Psoas muscle (tissue), 8 donors: ENCODE data around the gene CUX1. TPM values are rescaled to one million over a fixed set of nuclear protein-coding genes. Genes with fewer than 3 reads are reported as not detected.
A peak's percentile ranks its signal among the peaks of the same experiment; 100 is the strongest.

Source experiments
- ATAC-seq, 4 donors: fragments of 200-7000 bp; cut with Tn5 transposase; one replicate each; pipeline ENCODE4 v1.9.1; 2020; ENCODE audit warnings: moderate library complexity in 3 of 4, mild to moderate bottlenecking in 2 of 4
- DNase-seq, 2 donors: peaks; one replicate each; pipeline ENCODE4 v3.0.0-alpha.2; 2020
- H3K27ac ChIP-seq: fragments of 200-600 bp; one replicate; pipeline ENCODE4 v1.8.0; 2022
- H3K27me3 ChIP-seq, 3 donors: fragments of 200-600 bp in 1 of 3; one replicate each; pipeline versions ENCODE4 v1.6.1 to v1.8.0; 2013 to 2022; ENCODE audit warnings: low read length in 2 of 3, mild to moderate bottlenecking in 2 of 3, moderate library complexity in 1 of 3; ENCODE audit not compliant: insufficient read depth in 3 of 3
- H3K36me3 ChIP-seq, 2 donors: fragments of 200-600 bp in 1 of 2; one replicate each; pipeline versions ENCODE4 v1.6.1 to v1.8.0; 2013 to 2022; ENCODE audit warnings: low read depth in 1 of 2, mild to moderate bottlenecking in 1 of 2, moderate library complexity in 1 of 2; ENCODE audit not compliant: insufficient read depth in 1 of 2
- H3K4me1 ChIP-seq: fragments of 200-600 bp; one replicate; pipeline ENCODE4 v1.8.0; 2022
- H3K4me3 ChIP-seq: fragments of 200-600 bp; one replicate; pipeline ENCODE4 v1.8.0; 2022; ENCODE audit warnings: mild to moderate bottlenecking
- H3K9me3 ChIP-seq: fragments of 200-600 bp; one replicate; pipeline ENCODE4 v1.8.0; 2022
- CTCF ChIP-seq: fragments of 200-600 bp; IDR thresholded peaks from one replicate; pipeline ENCODE4 v1.8.0; 2022; ENCODE audit warnings: antibody characterized with exemption
- WGBS, 3 donors: extraction: QIAGEN DNeasy Blood & Tissue Kit; methylation state at CpG; one replicate each; pipeline versions ENCODE4 v1.1.6 to v1.1.7; 2013; 5-methylcytosine and 5-hydroxymethylcytosine counted together
- intact Hi-C, 2 donors: fragments of 100-400 bp; cut with DNase I; formaldehyde crosslinking; loops; one replicate each; pipeline versions ENCODE4 v1.11.0 to v1.14.2; 2022
- polyA plus RNA-seq, 3 donors: library from polyadenylated mRNA; stranded (reverse); fragments of 200-250 nt; gene quantifications; one replicate each; pipeline ENCODE4 v1.2.3, GENCODE V29; 2013
- total RNA-seq, 4 donors: library from RNA; stranded (reverse); fragmentation: NEBNext Ultra II Directional in 2 of 4; extraction: Animal tissue kit (Norgen Biotek cat#: 25700) in 2 of 4; gene quantifications; one replicate each; pipeline versions ENCODE4 v1.2.1 to v1.2.4, GENCODE V29; 2021 to 2023
- donor health status: healthy with polysubstance abuse.
- donor health status: DM: no; HTN: no; CAD: no; lungs with moderate emphysema.
- donor health status: Bipolar disorder and iron deficiency.
- donor health status: healthy.
- donor health status: DM: yes; HTN: yes; CAD: no.
- donor health status: DM: no; HTN: no; CAD: no.
- donor health status: DM: no; HTN: no; CAD: no.
- donor health status: DM: yes; HTN: yes; CAD: no.

CUX1 gene
- total and polyA plus RNA-seq, 7 donors = 12.5 to 95.6 (median 72.4) TPM

GRCh38 chr7:102120666-102121195 lies 303.3 kb downstream of the CUX1 start:
- H3K4me3 ChIP-seq = no peak overlapping the region
- H3K36me3 ChIP-seq = peaks cover 0 to 28% of the 10 kb centered on the region in 2 donors
- TF ChIP-seq CTCF = no peak
- H3K27ac ChIP-seq = no peak overlapping the region
- WGBS, 3 donors = 91 to 94% (median 91%) methylated on average over 5 of the region's 5 CpGs
- H3K9me3 ChIP-seq = no peaks in the 10 kb centered on the region
- ATAC-seq (no peak), DNase-seq (no peak)
- no peaks in the 10 kb centered on the region for H3K27me3 ChIP-seq
- intact Hi-C loops = no loop called here
- H3K4me1 ChIP-seq = no peaks in the 10 kb centered on the region

- Histone ChIP-seq H3K36me3 (peaks cover 0 to 15% of the 10 kb centered on the region in 2 donors), H3K4me1 (no peaks in the 10 kb centered on the region), H3K27ac (no peak overlapping the region), H3K27me3 (no peaks in the 10 kb centered on the region), H3K9me3 (no peaks in the 10 kb centered on the region), H3K4me3 (no peak overlapping the region)
- intact Hi-C loops = no loop called here
- ATAC-seq (no peak), DNase-seq (no peak)
- 34 to 46% (median 44%) methylated on average over 3 of the region's 3 CpGs for WGBS, 3 donors
- TF ChIP-seq CTCF = no peak
Measured at GRCh38 chr7:102122026-102122425, 304.6 kb downstream of the CUX1 start.

GRCh38 chr7:102125127-102125596 lies 307.7 kb downstream of the CUX1 start:
- no peak overlapping the region for H3K4me3 ChIP-seq
- peaks cover 0 to 3% of the 10 kb centered on the region in 2 donors for H3K36me3 ChIP-seq
- 73 to 85% (median 74%) methylated on average over 17 of the region's 17 CpGs for WGBS, 3 donors
- TF ChIP-seq CTCF = no peak
- DNase-seq (peak; percentile 60 to 62), ATAC-seq (peak in 3 of 4 donors; percentile 52 to 75 (median 64))
- H3K4me1 ChIP-seq = no peaks in the 10 kb centered on the region
- H3K9me3 ChIP-seq = no peaks in the 10 kb centered on the region
- no peak overlapping the region for H3K27ac ChIP-seq
- no peaks in the 10 kb centered on the region for H3K27me3 ChIP-seq
- intact Hi-C loops = no loop called here

GRCh38 chr7:102128303-102128702 lies 310.9 kb downstream of the CUX1 start:
- Histone ChIP-seq H3K4me1 (no peaks in the 10 kb centered on the region), H3K27me3 (no peaks in the 10 kb centered on the region), H3K27ac (no peak overlapping the region), H3K4me3 (no peak overlapping the region), H3K9me3 (no peaks in the 10 kb centered on the region), H3K36me3 (no peaks in the 10 kb centered on the region)
- WGBS, 3 donors = 87 to 96% (median 90%) methylated on average over 11 of the region's 11 CpGs
- intact Hi-C loops = no loop called here
- TF ChIP-seq CTCF = no peak
- ATAC-seq (no peak), DNase-seq (no peak)
